HepG2 (cell line): ENCODE measurements around the gene ABCC1. TPM values are rescaled to one million over a fixed set of nuclear protein-coding genes. Genes with fewer than 3 reads are reported as not detected.

Source experiments
- ATAC-seq: fragments of 200-7000 bp; cut with Tn5 transposase; 3 replicates; pipeline ENCODE4 v1.9.1; 2020; ENCODE audit warnings: mild to moderate bottlenecking, moderate library complexity
- Bru-seq: library from RNA; stranded (reverse); fragments of 400-500 nt; gene quantifications from one replicate; lab custom pipeline; 2021; lab: Mats Ljungman, UMichigan
- BruChase-seq, 2 experiments: library from RNA; stranded (reverse); fragments of 400-500 nt; gene quantifications; one replicate each; lab custom pipeline; 2021; lab: Mats Ljungman, UMichigan
- BruUV-seq: library from RNA; stranded (reverse); fragments of 400-500 nt; replicated peaks from 2 replicates; lab custom pipeline; 2021; lab: Mats Ljungman, UMichigan
- CTCF ChIA-PET: fragments of 300-600 bp; formaldehyde crosslinking; extraction: SDS; loops from one replicate; lab custom pipeline; 2021; ENCODE audit warnings: low total read pairs, inconsistent platforms, low intra/inter-chr PET ratio; lab: Yijun Ruan, JAX
- POLR2A ChIA-PET: fragments of 350-600 bp; sonication (Branson Sonifier 250); formaldehyde crosslinking; loops from one replicate; lab custom pipeline; 2020; ENCODE audit warnings: antibody characterized with exemption, inconsistent platforms; lab: Yijun Ruan, JAX
- DNase-seq: peaks from one replicate; pipeline ENCODE4 v3.0.0-alpha.2; 2015; ENCODE audit warnings: low spot score
- FAIRE-seq: peaks from 3 replicates; lab custom pipeline; 2011; peaks lifted over from hg19 to GRCh38; lab: Jason Lieb, UNC
- H2AFZ ChIP-seq: one replicate; pipeline ENCODE4 v1.6.1; 2011; ENCODE audit warnings: low read length, inconsistent platforms
- H3K27ac ChIP-seq: fragments of 300-600 bp; 3 replicates; pipeline ENCODE4 v1.8.0; 2011; ENCODE audit warnings: mixed run types, mild to moderate bottlenecking, mixed read lengths, low read length, inconsistent platforms; ENCODE audit not compliant: insufficient read depth; ENCODE audit errors: extremely low read length
- H3K27me3 ChIP-seq, 2 experiments: fragments of 200-600 bp in 1 of 2; 2 replicates in 1 of 2; 3 replicates in 1 of 2; pipeline versions ENCODE4 v1.6.0 to v1.8.0; 2011; ENCODE audit warnings: low read length in 2 of 2, mild to moderate bottlenecking in 2 of 2, moderate library complexity in 2 of 2, inconsistent platforms in 1 of 2; ENCODE audit not compliant: insufficient read depth in 2 of 2, control insufficient read depth in 1 of 2
- H3K36me3 ChIP-seq, 2 experiments: fragments of 200-600 bp in 1 of 2; replicated peaks in 1 of 2; 2 replicates in 1 of 2; 3 replicates in 1 of 2; pipeline versions ENCODE4 v1.5.1 to v1.8.0; 2011; ENCODE audit warnings: low read length in 2 of 2, inconsistent platforms in 1 of 2; ENCODE audit not compliant: insufficient read depth in 2 of 2, control insufficient read depth in 1 of 2
- H3K4me1 ChIP-seq: 2 replicates; pipeline ENCODE4 v1.5.1; 2012; ENCODE audit warnings: low read length, inconsistent platforms; ENCODE audit not compliant: insufficient read depth
- H3K4me2 ChIP-seq: 2 replicates; pipeline ENCODE4 v1.6.0; 2011; ENCODE audit warnings: low read depth, low read length, inconsistent platforms
- H3K4me3 ChIP-seq, 3 experiments: fragments of 200-600 bp in 1 of 3; sonication (generic), shearing (Covaris generic) in 1 of 3; replicated peaks in 1 of 3; 2 replicates each; pipeline ENCODE4 v1.5.1; 2011 to 2016; ENCODE audit warnings: low read length in 3 of 3, inconsistent platforms in 2 of 3, low read depth in 2 of 3, mild to moderate bottlenecking in 2 of 3, control low read depth in 1 of 3, mixed read lengths in 1 of 3; ENCODE audit not compliant: insufficient read depth in 1 of 3
- H3K79me2 ChIP-seq: one replicate; pipeline ENCODE4 v1.6.1; 2011; ENCODE audit warnings: low read length, inconsistent platforms; ENCODE audit not compliant: insufficient read depth
- H3K9ac ChIP-seq: 2 replicates; pipeline ENCODE4 v1.6.0; 2011; ENCODE audit warnings: mild to moderate bottlenecking, low read depth, low read length, inconsistent platforms; ENCODE audit not compliant: insufficient read depth
- H3K9me3 ChIP-seq: 2 replicates; pipeline ENCODE4 v1.5.1; 2012; ENCODE audit warnings: mild to moderate bottlenecking, low read length
- H4K20me1 ChIP-seq: 2 replicates; pipeline ENCODE4 v1.6.0; 2011; ENCODE audit warnings: inconsistent platforms, mild to moderate bottlenecking, low read length, moderate library complexity; ENCODE audit not compliant: insufficient read depth
- ARNT2 ChIP-seq: sonication (generic); formaldehyde crosslinking; IDR thresholded peaks from 2 replicates; pipeline ENCODE4 v1.8.0; 2022; ENCODE audit warnings: mild to moderate bottlenecking, low read depth, missing genetic modification reagents, moderate library complexity
- BRD4 ChIP-seq: sonication (generic); formaldehyde crosslinking; IDR thresholded peaks from 2 replicates; pipeline ENCODE4 v1.4.0; 2020; ENCODE audit warnings: missing genetic modification reagents
- FOXP1 ChIP-seq, 2 experiments: fragments of 450-650 bp in 1 of 2; IDR thresholded peaks; 2 replicates each; pipeline ENCODE4 v1.6.1; 2017 to 2018; ENCODE audit warnings: antibody characterized with exemption in 1 of 2
- MAFK ChIP-seq, 2 experiments: IDR thresholded peaks in 1 of 2; conservative IDR thresholded peaks in 1 of 2; 2 replicates each; pipeline ENCODE4 v1.6.1; 2011; ENCODE audit warnings: improper control_type of control experiment in 2 of 2, low read length in 2 of 2
- NFIC ChIP-seq: IDR thresholded peaks from 2 replicates; pipeline ENCODE4 v1.6.1; 2012; ENCODE audit warnings: mild to moderate bottlenecking, low read length, inconsistent platforms
- NKX3-1 ChIP-seq: sonication (generic); formaldehyde crosslinking; IDR thresholded peaks from 2 replicates; pipeline ENCODE4 v1.5.0; 2020; ENCODE audit warnings: missing genetic modification reagents
- SMARCC2 ChIP-seq: fragments of 450-650 bp; IDR thresholded peaks from 2 replicates; pipeline ENCODE4 v1.6.1; 2017; ENCODE audit warnings: antibody characterized with exemption, mild to moderate bottlenecking
- TCF7L2 ChIP-seq: IDR thresholded peaks from 2 replicates; pipeline ENCODE4 v1.6.1; 2011; ENCODE audit warnings: mild to moderate bottlenecking, low read depth, low read length, moderate library complexity
- ZFY ChIP-seq: sonication (generic); formaldehyde crosslinking; IDR thresholded peaks from 2 replicates; pipeline ENCODE4 v1.4.0; 2020; ENCODE audit warnings: missing genetic modification reagents
- ZNF205 ChIP-seq: IDR thresholded peaks from 2 replicates; pipeline ENCODE4 v1.6.1; 2018; ENCODE audit warnings: missing biosample characterization, missing genetic modification reagents
- ZNF296 ChIP-seq: sonication (generic); formaldehyde crosslinking; conservative IDR thresholded peaks from 2 replicates; pipeline ENCODE4 v1.5.0; 2020; ENCODE audit warnings: mild to moderate bottlenecking, missing genetic modification reagents
- ZNF549 ChIP-seq: sonication (generic); formaldehyde crosslinking; IDR thresholded peaks from 2 replicates; pipeline ENCODE4 v1.5.0; 2020; ENCODE audit warnings: missing genetic modification reagents
- ZNF577 ChIP-seq: sonication (generic); formaldehyde crosslinking; IDR thresholded peaks from 2 replicates; pipeline ENCODE4 v1.4.0; 2020; ENCODE audit warnings: mild to moderate bottlenecking, low read depth, missing genetic modification reagents, borderline replicate concordance
- ZNF652 ChIP-seq: IDR thresholded peaks from 2 replicates; pipeline ENCODE4 v1.6.1; 2016; ENCODE audit warnings: low read depth, borderline replicate concordance
- ZNF7 ChIP-seq: IDR thresholded peaks from 2 replicates; pipeline ENCODE4 v1.6.1; 2016; ENCODE audit warnings: missing biosample characterization, missing genetic modification reagents
- ZNF891 ChIP-seq: sonication (generic); formaldehyde crosslinking; IDR thresholded peaks from 2 replicates; pipeline ENCODE4 v1.5.0; 2020; ENCODE audit warnings: mild to moderate bottlenecking, missing genetic modification reagents
- WGBS: methylation state at CpG from one replicate; pipeline ENCODE4 v1.1.6; 2017; ENCODE audit warnings: low lambda C conversion rate; 5-methylcytosine and 5-hydroxymethylcytosine counted together
- in situ Hi-C: cut with HindIII; loops from 2 replicates; pipeline ENCODE4 v1.10.0; 2017; ENCODE audit warnings: low pct_unique_long_range_greater_than_20kb; ENCODE audit not compliant: extremely low pct_ligation_motif_present
- intact Hi-C: fragments of 100-400 bp; cut with micrococcal nuclease; formaldehyde crosslinking; loops from one replicate; pipeline ENCODE4 v1.10.0; 2022; ENCODE audit not compliant: unreplicated experiment
- long read RNA-seq, 2 experiments: library from RNA in 1 of 2; library from polyadenylated mRNA in 1 of 2; stranded (forward) in 1 of 2; unstranded in 1 of 2; transcript quantifications; one replicate each; pipeline ENCODE4 v2.0.0, GENCODE V29; 2019 to 2022
- polyA minus RNA-seq, 3 experiments: library from RNA; depleted of rRNA, polyadenylated mRNA; stranded (reverse); fragments of >200 nt; gene quantifications; 2 replicates each; pipeline ENCODE4 v1.2.3, GENCODE V29; 2011; ENCODE audit warnings: low replicate concordance in 1 of 3
- polyA plus RNA-seq, 8 experiments: library from polyadenylated mRNA; depleted of rRNA in 3 of 8; stranded (reverse) in 7 of 8; unstranded in 1 of 8; fragments of >200 nt; fragmentation: Illumina TruSeq in 4 of 8; extraction: Trizol in 4 of 8; gene quantifications; 2 replicates each; pipeline versions ENCODE4 v1.2.1 to v1.2.3, GENCODE V29; 2011 to 2016; ENCODE audit warnings: low read depth in 4 of 8, missing spikeins in 1 of 8, mixed read lengths in 1 of 8; ENCODE audit not compliant: insufficient read depth in 1 of 8
- total RNA-seq, 5 experiments: library from RNA; depleted of rRNA; stranded (reverse); fragments of >200 nt; fragmentation: Illumina TruSeq; extraction: Trizol; gene quantifications; 2 replicates each; pipeline ENCODE4 v1.2.3, GENCODE V29; 2016; ENCODE audit warnings: low read depth in 1 of 5

The ABCC1 gene
- 10.2 and 13.0 TPM in 2 replicates for total RNA-seq (2016; rRNA removed; fragmentation: Illumina TruSeq; extraction: Trizol)
- total RNA-seq (2016; cell fraction: cytosol; rRNA removed; fragmentation: Illumina TruSeq; extraction: Trizol; ENCODE audit: low read depth), result 6.2 and 6.4 TPM in 2 replicates
- 8.4 and 12.8 TPM in 2 replicates for total RNA-seq (2016; cell fraction: insoluble cytoplasmic fraction; rRNA removed; fragmentation: Illumina TruSeq; extraction: Trizol)
- 7.7 and 8.5 TPM in 2 replicates for total RNA-seq (2016; cell fraction: membrane; rRNA removed; fragmentation: Illumina TruSeq; extraction: Trizol)
- 23.8 and 28.6 TPM in 2 replicates for total RNA-seq (2016; cell fraction: nucleus; rRNA removed; fragmentation: Illumina TruSeq; extraction: Trizol)
- polyA plus RNA-seq (2011; rRNA removed), result 30.6 and 38.1 TPM in 2 replicates
- 14.1 and 14.7 TPM in 2 replicates for polyA plus RNA-seq (2011; cell fraction: cytosol; rRNA removed)
- polyA plus RNA-seq (2011; cell fraction: nucleus; rRNA removed), result 110 and 133 TPM in 2 replicates
- 23.1 and 36.8 TPM in 2 replicates for polyA plus RNA-seq (2012)
- 1.3 TPM in 2 replicates for polyA plus RNA-seq (2016; cell fraction: cytosol; fragmentation: Illumina TruSeq; extraction: Trizol; ENCODE audit: low read depth)
- 6.5 and 9.3 TPM in 2 replicates for polyA plus RNA-seq (2016; cell fraction: insoluble cytoplasmic fraction; fragmentation: Illumina TruSeq; extraction: Trizol; ENCODE audit: low read depth)
- polyA plus RNA-seq (2016; cell fraction: membrane; fragmentation: Illumina TruSeq; extraction: Trizol; ENCODE audit: low read depth), result 2.5 and 3.5 TPM in 2 replicates
- 47.8 and 49.6 TPM in 2 replicates for polyA plus RNA-seq (2016; cell fraction: nucleus; fragmentation: Illumina TruSeq; extraction: Trizol; ENCODE audit: insufficient read depth, low read depth)
- polyA minus RNA-seq (2011; rRNA and poly(A)+ RNA removed; ENCODE audit: low replicate concordance), result 87.8 and 152 TPM in 2 replicates
- 36.7 and 46.7 TPM in 2 replicates for polyA minus RNA-seq (2011; cell fraction: cytosol; rRNA and poly(A)+ RNA removed)
- 61.3 and 64.6 TPM in 2 replicates for polyA minus RNA-seq (2011; cell fraction: nucleus; rRNA and poly(A)+ RNA removed)
- Bru-seq, nascent RNA, result percentile 74 among the genes with signal in this experiment
- percentile 82 among the genes with signal in this experiment for BruChase-seq, experiment 1, labeled RNA remaining after a 6-hour chase
- percentile 75 among the genes with signal in this experiment for BruChase-seq, experiment 2, labeled RNA remaining after a 2-hour chase
- long read RNA-seq, experiment 1, partial matches to known transcripts, result 7 of 8 reads
- long read RNA-seq, experiment 1, other reads (novel, unspliced or antisense), result 1 of 8 reads
- long read RNA-seq, experiment 2, full-length matches to known transcripts, result 8 of 82 reads
- long read RNA-seq, experiment 2, partial matches to known transcripts, result 57 of 82 reads
- long read RNA-seq, experiment 2, other reads (novel, unspliced or antisense), result 17 of 82 reads

GRCh38 chr16:15949210-15950160 is at the start of gene ABCC1:
Gene ABCC1 (plus strand): TSS chr16:15949616. CDS start chr16:15949752, 136 bp downstream.
- FAIRE-seq (no peak), ATAC-seq (peak; percentile 59), DNase-seq (peak; percentile 60)
- no peaks in the 10 kb centered on the region; a peak in 1 of 5 replicates for H3K27me3 ChIP-seq
- H2AFZ ChIP-seq, result peak within 1 kb of the TSS; percentile 58
- H3K4me3 ChIP-seq, result peak within 1 kb of the TSS; percentile 90 to 94 (median 94)
- peak within 1 kb of the TSS; percentile 96 for H3K4me2 ChIP-seq
- intact Hi-C loops, result loop anchor here (2.0 to 5.0 kb wide), 3 partner anchors 48 to 75 kb away; no protein-coding TSS in a partner anchor
- no TSS peak for BruUV-seq
- ChIA-PET CTCF (no interaction called here), POLR2A (interaction anchor here (0.6 to 2.7 kb wide), 4 partner anchors 47 to 61 kb away, joined by 3 to 14 read pairs (median 8); partner anchors contain the start of gene CEP20)
- in situ Hi-C loops, result no loop called here
- peaks cover 50% of the 10 kb centered on the region for H3K79me2 ChIP-seq
- peaks cover 66% of the 10 kb centered on the region for H3K4me1 ChIP-seq
- H4K20me1 ChIP-seq, result peaks cover 28% of the 10 kb centered on the region
- H3K36me3 ChIP-seq, result no peaks in the 10 kb centered on the region; a peak in 1 of 5 replicates
- WGBS, result 0% methylated on average over 29 of the region's 112 CpGs
- H3K9me3 ChIP-seq, result no peaks in the 10 kb centered on the region
- H3K9ac ChIP-seq, result peak within 1 kb of the TSS; percentile 84
- H3K27ac ChIP-seq, result peak within 1 kb of the TSS; percentile 36
- TF ChIP-seq MAFK (conservative IDR thresholded peaks at IDR 0.05 in 1 of 2, IDR thresholded peaks at IDR 0.05 in 1 of 2; ENCODE audit: low read length in 2 of 2), result no peak
- TF ChIP-seq BRD4 (CRISPR knock-in tag), result no peak
- TF ChIP-seq ZNF891, result no peak; the same call in 1 of the 2 replicates
- TF ChIP-seq TCF7L2, result no peak
- no peak for TF ChIP-seq ZNF296 (CRISPR knock-in tag)
- peak; percentile 67; the same call in 1 of the 2 replicates for TF ChIP-seq ARNT2 (CRISPR knock-in tag)
- TF ChIP-seq ZNF577 (CRISPR knock-in tag), result no peak
- no peak for TF ChIP-seq NKX3-1
- no peak for TF ChIP-seq NFIC
- TF ChIP-seq ZFY, result peak; percentile 72
- no peak for TF ChIP-seq SMARCC2
- TF ChIP-seq ZNF549 (CRISPR knock-in tag), result no peak
- TF ChIP-seq ZNF652 (CRISPR knock-in tag), result no peak
- TF ChIP-seq ZNF205, result no peak
- TF ChIP-seq ZNF7, result no peak
- TF ChIP-seq FOXP1 (IDR thresholded peaks at IDR 0.05), result no peak
- TF ChIP-seq FOXP1 (CRISPR knock-in tag; IDR thresholded peaks at IDR 0.05), result no peak
